ENCODE data around the gene ARHGEF1.

ARHGEF1 gene

DNA sequence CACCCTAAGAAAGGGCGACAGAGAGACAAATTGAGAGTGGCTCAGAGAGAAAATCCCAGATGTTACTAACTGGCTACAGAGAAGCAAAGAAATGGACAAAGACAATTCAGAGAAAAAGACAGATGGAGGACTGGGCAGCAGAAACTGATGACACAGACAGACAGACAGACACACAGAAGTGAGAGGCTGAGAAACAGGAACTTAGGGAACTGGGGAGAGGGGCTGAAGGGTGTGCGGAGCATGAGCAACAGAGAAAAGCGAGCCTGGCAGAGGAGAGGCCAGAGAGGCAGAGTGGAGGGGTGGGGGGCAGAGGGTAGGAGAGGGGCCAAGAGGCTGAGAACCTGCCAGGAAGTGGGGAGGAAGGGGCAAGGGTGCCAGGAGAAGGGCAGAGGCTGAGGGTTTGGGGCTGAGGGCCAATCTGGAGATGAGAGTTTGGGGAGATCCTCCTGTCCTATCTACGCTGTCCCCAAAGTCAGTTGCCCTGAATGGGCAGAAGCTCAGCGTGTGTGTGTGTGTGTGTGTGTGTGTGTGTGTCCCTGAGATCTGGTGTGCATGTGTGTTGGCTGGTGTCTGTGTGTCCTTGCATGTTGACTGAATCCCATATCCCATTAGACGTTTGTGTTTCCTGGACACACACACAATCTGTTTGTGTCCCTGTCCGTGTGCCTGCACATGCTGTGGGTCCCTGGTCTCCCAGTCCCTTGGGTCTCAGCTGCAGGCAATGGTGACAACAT is 50.9 kb downstream of the ARHGEF1 start:
- WGBS (ENCODE audit: insufficient coverage) = 75% methylated on average over 6 of the region's 7 CpGs
- no peaks in the 10 kb centered on the region for H3K9me3 ChIP-seq (ENCODE audit: control extremely low read depth in 1 of 5, control insufficient read depth in 4 of 5, insufficient read depth in 2 of 5, low read depth in 1 of 5, low read length in 4 of 5)
- CTCF ChIA-PET = interaction anchor here (0.7 to 1.8 kb wide), 7 partner anchors 17 to 67 kb away, joined by 3 to 8 read pairs (median 3); no protein-coding TSS in a partner anchor
- peaks cover 0 to 40% (median 25%) of the 10 kb centered on the region in 4 experiments for H3K4me1 ChIP-seq (ENCODE audit: control extremely low read depth in 1 of 4, control insufficient read depth in 4 of 4, insufficient read depth in 4 of 4, low read length in 3 of 4)
- H3K4me3 ChIP-seq (ENCODE audit: control insufficient read depth in 1 of 7, extremely low read depth in 1 of 7, insufficient read depth in 4 of 7, low read depth in 2 of 7, low read length in 6 of 7) = no peak overlapping the region
- peaks cover 0 to 48% (median 23%) of the 10 kb centered on the region in 5 experiments for H3K27me3 ChIP-seq (replicated peaks in 2 of 5; ENCODE audit: control insufficient read depth in 4 of 5, insufficient read depth in 5 of 5, low read length in 4 of 5)
- POLR2A ChIA-PET = interaction anchor here (0.6 to 0.7 kb wide), 2 partner anchors 13 to 46 kb away, joined by 3 to 6 read pairs; no protein-coding TSS in a partner anchor
- H3K27ac ChIP-seq (ENCODE audit: insufficient read depth in 1 of 2, low read depth in 1 of 2, low read length in 2 of 2, poor library complexity in 1 of 2, severe bottlenecking in 2 of 2) = no peak overlapping the region
- peak in 2 of 3 donors; percentile 46 to 55 for DNase-seq
- H3K36me3 ChIP-seq (ENCODE audit: control insufficient read depth in 4 of 4, insufficient read depth in 4 of 4, low read length in 3 of 4) = no peaks in the 10 kb centered on the region

DNA sequence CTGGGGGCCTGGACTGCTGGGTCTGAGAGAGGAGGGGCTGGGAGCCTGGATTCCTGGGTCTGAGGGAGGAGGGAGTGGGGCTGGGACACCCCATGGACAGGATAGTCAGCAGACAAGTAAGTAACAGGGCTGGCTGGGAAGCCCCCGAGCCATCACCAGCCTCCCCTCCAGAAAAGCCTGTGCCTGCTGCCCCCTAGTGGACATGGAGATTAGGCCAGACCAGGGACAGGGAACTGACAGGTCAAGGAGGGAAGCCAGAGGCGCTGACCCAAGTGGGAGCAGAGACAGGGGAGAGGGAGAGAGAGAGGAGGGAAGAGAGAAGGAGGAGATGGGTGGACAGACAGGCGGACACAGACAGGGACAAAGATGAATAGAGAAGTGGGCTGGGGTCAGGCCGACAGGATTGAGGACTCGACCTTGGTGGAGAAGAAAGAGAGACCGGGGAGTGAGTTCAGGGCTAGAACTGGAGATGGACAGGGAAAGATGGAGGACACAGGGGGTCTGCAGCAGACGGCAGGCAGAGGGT is 51.9 kb downstream of the ARHGEF1 start:
- WGBS (ENCODE audit: insufficient coverage) = 27% methylated on average over 7 of the region's 7 CpGs
- peaks cover 0 to 35% (median 23%) of the 10 kb centered on the region in 4 experiments for H3K4me1 ChIP-seq (ENCODE audit: control extremely low read depth in 1 of 4, control insufficient read depth in 4 of 4, insufficient read depth in 4 of 4, low read length in 3 of 4)
- no peak overlapping the region for H3K27ac ChIP-seq (ENCODE audit: insufficient read depth in 1 of 2, low read depth in 1 of 2, low read length in 2 of 2, poor library complexity in 1 of 2, severe bottlenecking in 2 of 2)
- no peaks in the 10 kb centered on the region for H3K9me3 ChIP-seq (ENCODE audit: control extremely low read depth in 1 of 5, control insufficient read depth in 4 of 5, insufficient read depth in 2 of 5, low read depth in 1 of 5, low read length in 4 of 5)
- no peak overlapping the region for H3K4me3 ChIP-seq (ENCODE audit: control insufficient read depth in 1 of 7, extremely low read depth in 1 of 7, insufficient read depth in 4 of 7, low read depth in 2 of 7, low read length in 6 of 7)
- peak; percentile 56 to 72 (median 68) for DNase-seq
- no peaks in the 10 kb centered on the region for H3K36me3 ChIP-seq (ENCODE audit: control insufficient read depth in 4 of 4, insufficient read depth in 4 of 4, low read length in 3 of 4)
- peaks cover 0 to 37% (median 15%) of the 10 kb centered on the region in 5 experiments for H3K27me3 ChIP-seq (replicated peaks in 2 of 5; ENCODE audit: control insufficient read depth in 4 of 5, insufficient read depth in 5 of 5, low read length in 4 of 5)
- CTCF ChIA-PET = interaction anchor here (0.7 to 1.8 kb wide), 6 partner anchors 16 to 67 kb away, joined by 3 to 8 read pairs (median 4); no protein-coding TSS in a partner anchor
- POLR2A ChIA-PET = no interaction called here

DNA sequence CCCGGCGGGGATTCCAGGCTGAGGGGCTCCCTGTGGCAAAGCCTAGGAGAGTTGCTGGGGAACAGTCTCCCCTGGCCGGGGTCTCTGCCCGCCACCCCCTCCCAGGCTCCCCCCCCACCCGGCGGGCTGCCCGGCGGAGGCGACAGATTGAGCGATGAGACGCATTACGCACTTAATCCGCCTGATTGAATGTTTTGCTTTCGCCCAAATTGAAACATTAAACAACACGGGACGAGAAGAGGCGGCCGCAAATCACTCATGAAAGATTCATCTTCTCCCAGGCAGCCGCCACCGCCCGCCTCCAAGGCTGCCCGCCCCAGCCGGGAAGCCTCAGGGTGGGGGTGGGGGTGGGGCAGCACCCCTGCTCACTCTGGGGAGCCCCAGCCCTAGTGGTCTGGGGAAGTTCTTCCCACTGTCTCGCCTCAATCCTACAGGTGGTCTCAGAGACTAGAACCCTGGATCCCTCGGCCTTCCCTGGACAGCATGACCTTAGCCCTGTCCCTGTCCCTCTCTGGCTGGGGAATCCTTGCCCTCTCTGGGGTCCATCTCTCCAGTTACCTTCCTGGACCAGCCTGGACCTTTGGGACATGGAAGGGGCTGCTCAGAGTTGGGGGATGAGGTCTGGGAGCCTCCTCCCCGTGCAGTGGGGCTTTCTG is 52.9 kb downstream of the ARHGEF1 start:
- Histone ChIP-seq H3K27ac (ENCODE audit: insufficient read depth in 1 of 2, low read depth in 1 of 2, low read length in 2 of 2, poor library complexity in 1 of 2, severe bottlenecking in 2 of 2) (no peak overlapping the region), H3K27me3 (replicated peaks in 2 of 5; ENCODE audit: control insufficient read depth in 4 of 5, insufficient read depth in 5 of 5, low read length in 4 of 5) (peaks cover 0 to 28% (median 7%) of the 10 kb centered on the region in 5 experiments), H3K9me3 (ENCODE audit: control extremely low read depth in 1 of 5, control insufficient read depth in 4 of 5, insufficient read depth in 2 of 5, low read depth in 1 of 5, low read length in 4 of 5) (no peaks in the 10 kb centered on the region), H3K4me3 (ENCODE audit: control insufficient read depth in 1 of 7, extremely low read depth in 1 of 7, insufficient read depth in 4 of 7, low read depth in 2 of 7, low read length in 6 of 7) (no peak overlapping the region), H3K4me1 (ENCODE audit: control extremely low read depth in 1 of 4, control insufficient read depth in 4 of 4, insufficient read depth in 4 of 4, low read length in 3 of 4) (peaks cover 0 to 40% (median 25%) of the 10 kb centered on the region in 4 experiments), H3K36me3 (ENCODE audit: control insufficient read depth in 4 of 4, insufficient read depth in 4 of 4, low read length in 3 of 4) (no peaks in the 10 kb centered on the region)
- CTCF ChIA-PET = interaction anchor here (1.0 kb wide), 1 partner anchor 34 kb away, joined by 5 read pairs; no protein-coding TSS in a partner anchor
- DNase-seq = no peak
- WGBS (ENCODE audit: insufficient coverage) = 94% methylated on average over 2 of the region's 26 CpGs
- POLR2A ChIA-PET = no interaction called here

DNA sequence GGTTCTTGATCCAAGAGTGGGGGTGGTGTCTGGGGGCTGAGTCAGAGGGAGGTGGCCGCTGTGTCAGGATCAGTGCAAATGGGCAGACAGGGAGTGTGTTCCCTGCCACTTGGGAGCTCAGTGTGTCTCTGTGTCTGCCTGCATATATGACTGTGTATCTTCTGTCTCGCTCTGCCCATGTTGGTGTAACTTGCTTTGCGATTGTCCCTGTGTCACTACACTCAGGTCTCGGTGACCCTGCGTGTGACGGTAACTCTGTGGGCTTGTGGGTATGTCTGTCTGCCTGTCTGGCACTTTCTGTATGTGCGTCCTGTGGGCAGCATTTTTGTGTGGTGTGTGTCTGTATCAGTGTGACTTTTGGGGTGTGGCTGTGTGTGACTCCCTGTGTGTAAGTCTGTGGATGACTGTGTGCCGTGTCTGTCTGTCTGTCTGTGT is 53.4 kb downstream of the ARHGEF1 start:
- Histone ChIP-seq H3K4me3 (ENCODE audit: control insufficient read depth in 1 of 7, extremely low read depth in 1 of 7, insufficient read depth in 4 of 7, low read depth in 2 of 7, low read length in 6 of 7) (no peak overlapping the region), H3K36me3 (ENCODE audit: control insufficient read depth in 4 of 4, insufficient read depth in 4 of 4, low read length in 3 of 4) (no peaks in the 10 kb centered on the region), H3K4me1 (ENCODE audit: control extremely low read depth in 1 of 4, control insufficient read depth in 4 of 4, insufficient read depth in 4 of 4, low read length in 3 of 4) (peaks cover 0 to 43% (median 29%) of the 10 kb centered on the region in 4 experiments), H3K27ac (ENCODE audit: insufficient read depth in 1 of 2, low read depth in 1 of 2, low read length in 2 of 2, poor library complexity in 1 of 2, severe bottlenecking in 2 of 2) (no peak overlapping the region), H3K9me3 (ENCODE audit: control extremely low read depth in 1 of 5, control insufficient read depth in 4 of 5, insufficient read depth in 2 of 5, low read depth in 1 of 5, low read length in 4 of 5) (no peaks in the 10 kb centered on the region), H3K27me3 (replicated peaks in 2 of 5; ENCODE audit: control insufficient read depth in 4 of 5, insufficient read depth in 5 of 5, low read length in 4 of 5) (peaks cover 0 to 24% (median 6%) of the 10 kb centered on the region in 5 experiments)
- POLR2A ChIA-PET = no interaction called here
- WGBS (ENCODE audit: insufficient coverage) = 93% methylated on average over 7 of the region's 8 CpGs
- no peak for DNase-seq
- CTCF ChIA-PET = interaction anchor here (1.7 to 2.2 kb wide), 4 partner anchors 15 to 65 kb away, joined by 7 to 10 read pairs (median 8); no protein-coding TSS in a partner anchor

DNA sequence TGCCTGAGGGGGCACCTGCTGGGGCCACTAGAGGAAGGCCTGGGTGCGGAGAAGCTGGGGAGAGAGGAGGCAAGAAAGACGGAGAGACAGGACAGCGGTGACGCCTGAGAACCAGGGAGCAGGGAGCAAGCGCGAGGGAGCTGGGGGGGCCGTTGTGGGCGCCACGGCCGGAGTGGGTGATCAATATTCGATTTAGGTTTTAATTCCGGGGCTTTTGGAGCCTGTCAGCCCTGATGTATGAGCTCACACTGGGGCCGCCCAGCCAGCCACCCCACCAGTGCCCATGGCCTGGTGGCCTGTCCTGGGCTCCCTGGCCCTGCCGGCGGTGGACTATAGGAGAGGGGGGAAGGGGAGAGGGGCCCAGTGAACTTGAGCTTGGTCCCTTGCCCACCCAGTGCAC is 54.0 kb downstream of the ARHGEF1 start:
- WGBS (ENCODE audit: insufficient coverage) = 95% methylated on average over 15 of the region's 15 CpGs

DNA sequence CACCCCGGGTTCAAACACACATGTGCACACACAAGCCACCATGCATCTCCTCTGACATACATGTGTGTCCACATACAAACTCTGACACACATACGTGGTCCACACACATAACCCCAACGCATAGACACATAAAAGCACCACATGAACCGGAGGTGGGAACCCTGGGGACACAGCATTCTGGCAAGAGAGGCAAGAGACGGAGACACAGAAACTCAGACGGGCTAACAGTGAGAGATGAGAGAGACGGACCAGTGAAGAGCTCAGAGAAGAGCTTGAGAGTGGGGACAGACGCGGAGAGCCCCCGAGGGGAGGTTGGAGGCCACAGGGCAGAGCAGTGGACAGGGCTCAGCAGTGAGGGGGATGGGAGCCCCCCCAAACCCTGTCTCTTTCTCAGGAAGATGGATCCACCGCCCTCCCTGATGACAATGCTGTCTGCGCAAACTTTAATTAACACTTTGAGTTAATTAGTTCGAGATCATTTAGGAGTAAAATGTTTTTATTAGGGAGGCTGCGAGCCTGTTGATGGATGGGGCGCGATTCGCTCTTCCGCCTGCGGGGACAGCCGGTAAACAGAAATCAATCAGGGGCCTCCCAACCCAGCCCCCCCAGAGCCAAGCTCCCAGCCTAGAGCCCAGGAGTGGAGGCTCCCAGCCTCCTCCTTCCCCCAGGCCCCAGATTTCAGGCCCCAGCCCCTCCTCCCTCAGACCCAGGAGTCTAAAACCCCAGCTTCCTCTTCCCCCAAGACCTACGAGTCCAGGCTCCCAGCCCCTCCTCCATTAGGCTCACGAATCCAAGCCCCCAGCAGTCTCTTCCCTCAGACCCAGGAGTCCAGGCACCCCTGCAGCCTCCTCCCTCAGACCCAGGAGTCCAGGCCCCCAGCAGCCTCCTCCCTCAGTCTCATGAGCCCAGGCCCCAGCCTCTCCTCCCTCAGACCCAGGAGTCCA is 54.8 kb downstream of the ARHGEF1 start:
- POLR2A ChIA-PET = interaction anchor here (0.8 kb wide), 1 partner anchor 73 kb away, joined by 3 read pairs; no protein-coding TSS in a partner anchor
- Histone ChIP-seq H3K36me3 (ENCODE audit: control insufficient read depth in 4 of 4, insufficient read depth in 4 of 4, low read length in 3 of 4) (no peaks in the 10 kb centered on the region), H3K27ac (ENCODE audit: insufficient read depth in 1 of 2, low read depth in 1 of 2, low read length in 2 of 2, poor library complexity in 1 of 2, severe bottlenecking in 2 of 2) (no peak overlapping the region), H3K27me3 (replicated peaks in 2 of 5; ENCODE audit: control insufficient read depth in 4 of 5, insufficient read depth in 5 of 5, low read length in 4 of 5) (peaks cover 0 to 24% (median 6%) of the 10 kb centered on the region in 5 experiments), H3K4me1 (ENCODE audit: control extremely low read depth in 1 of 4, control insufficient read depth in 4 of 4, insufficient read depth in 4 of 4, low read length in 3 of 4) (peaks cover 0 to 42% (median 29%) of the 10 kb centered on the region in 4 experiments), H3K4me3 (ENCODE audit: control insufficient read depth in 1 of 7, extremely low read depth in 1 of 7, insufficient read depth in 4 of 7, low read depth in 2 of 7, low read length in 6 of 7) (no peak overlapping the region), H3K9me3 (ENCODE audit: control extremely low read depth in 1 of 5, control insufficient read depth in 4 of 5, insufficient read depth in 2 of 5, low read depth in 1 of 5, low read length in 4 of 5) (no peaks in the 10 kb centered on the region)
- DNase-seq = peak in 2 of 3 donors; percentile 50 to 53
- CTCF ChIA-PET = interaction anchor here (0.7 to 2.2 kb wide), 8 partner anchors 9 to 72 kb away, joined by 3 to 10 read pairs (median 6); no protein-coding TSS in a partner anchor
- WGBS (ENCODE audit: insufficient coverage) = 55% methylated on average over 22 of the region's 22 CpGs

More for the DNA sequence above, 54.0 kb downstream of the ARHGEF1 start:
- Histone ChIP-seq H3K27ac (ENCODE audit: insufficient read depth in 1 of 2, low read depth in 1 of 2, low read length in 2 of 2, poor library complexity in 1 of 2, severe bottlenecking in 2 of 2) (no peak overlapping the region), H3K9me3 (ENCODE audit: control extremely low read depth in 1 of 5, control insufficient read depth in 4 of 5, insufficient read depth in 2 of 5, low read depth in 1 of 5, low read length in 4 of 5) (no peaks in the 10 kb centered on the region), H3K36me3 (ENCODE audit: control insufficient read depth in 4 of 4, insufficient read depth in 4 of 4, low read length in 3 of 4) (no peaks in the 10 kb centered on the region), H3K27me3 (replicated peaks in 2 of 5; ENCODE audit: control insufficient read depth in 4 of 5, insufficient read depth in 5 of 5, low read length in 4 of 5) (peaks cover 0 to 24% (median 6%) of the 10 kb centered on the region in 5 experiments), H3K4me1 (ENCODE audit: control extremely low read depth in 1 of 4, control insufficient read depth in 4 of 4, insufficient read depth in 4 of 4, low read length in 3 of 4) (peaks cover 0 to 43% (median 29%) of the 10 kb centered on the region in 4 experiments), H3K4me3 (ENCODE audit: control insufficient read depth in 1 of 7, extremely low read depth in 1 of 7, insufficient read depth in 4 of 7, low read depth in 2 of 7, low read length in 6 of 7) (no peak overlapping the region)
- no peak for DNase-seq
- ChIA-PET POLR2A (interaction anchor here (0.8 kb wide), 1 partner anchor 72 kb away, joined by 3 read pairs; no protein-coding TSS in a partner anchor), CTCF (interaction anchor here (0.7 to 2.2 kb wide), 8 partner anchors 10 to 71 kb away, joined by 3 to 10 read pairs (median 6); no protein-coding TSS in a partner anchor)
